ENCODE measurements around the gene LUC7L. TPM values are rescaled to one million over a fixed set of nuclear protein-coding genes. Genes with fewer than 3 reads are reported as not detected.
"Not testable (repeated sequence)": the region's sequence is repeated elsewhere in the genome, so short reads cannot be mapped to it uniquely, and the experiment has no call there.

The LUC7L gene
- total RNA-seq, 4 donors from 2014 or later: 85.1 to 316 (median 153) TPM

DNA sequence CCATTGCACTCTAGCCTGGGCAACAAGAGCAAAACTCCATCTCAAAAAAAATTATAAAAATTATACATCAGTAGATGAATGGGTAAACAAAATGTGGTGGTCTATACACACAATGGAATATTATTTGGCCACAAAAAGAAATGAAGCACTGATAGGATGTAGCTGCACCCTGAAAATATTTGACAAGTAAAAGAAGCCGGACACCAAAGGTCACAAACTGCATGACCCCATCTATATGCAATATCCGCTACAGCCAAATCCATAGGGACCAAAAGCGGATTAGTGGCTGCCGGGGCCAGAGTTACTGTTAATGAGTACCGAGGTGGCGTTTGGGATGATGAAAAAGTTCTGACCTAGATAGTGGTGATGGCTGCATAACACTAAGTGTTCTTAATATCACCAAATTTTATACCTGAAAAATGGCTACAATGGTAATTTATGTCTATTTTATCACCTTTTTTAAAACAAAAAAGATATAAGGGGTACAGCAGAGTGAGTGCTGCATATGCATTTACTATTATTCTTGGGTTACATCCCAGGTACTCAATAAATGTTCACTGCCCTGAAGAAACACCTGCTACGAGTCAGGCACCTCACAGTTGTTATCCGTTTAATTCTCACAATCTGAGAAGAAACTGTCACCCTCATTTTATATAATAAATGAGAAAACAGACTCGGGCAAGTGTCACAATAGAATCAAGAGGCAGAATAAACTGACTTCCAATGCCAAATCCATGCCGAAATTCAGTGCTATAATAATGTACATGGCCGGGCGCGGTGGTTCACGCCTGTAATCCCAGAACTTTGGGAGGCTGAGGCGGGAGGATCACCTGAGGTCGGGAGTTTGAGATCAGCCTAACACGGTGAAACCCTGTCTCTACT, 49.8 kb downstream of the LUC7L start:
- WGBS, 2 donors (ENCODE audit: low coverage in 1 of 2): 67 to 71% methylated on average over 11 to 17 of the region's 17 CpGs
- Histone ChIP-seq H3K27ac (no peak overlapping the region), H3K27me3 (peaks cover 62% of the 10 kb centered on the region), H3K36me3 (no peaks in the 10 kb centered on the region), H3K4me3 (no peak overlapping the region), H3K9me3 (no peaks in the 10 kb centered on the region), H3K4me1 (peaks cover 12 to 27% (median 20%) of the 10 kb centered on the region in 4 donors)
- intact Hi-C loops (cut with DNase I; ENCODE audit: low total_unique reads) (loop anchor here (5.0 kb wide), 1 partner anchor 72 kb away; no protein-coding TSS in a partner anchor), in situ Hi-C loops (cut with MboI; ENCODE audit: low pct_ligation_motif_present in 1 of 4, low pct_unique_long_range_greater_than_20kb in 1 of 4, low sequenced_read_pairs in 3 of 4) (loop anchor here in 1 of 4 donors (5.0 kb wide), 1 partner anchor 72 kb away; no protein-coding TSS in a partner anchor)
- no peak for DNase-seq
- TF ChIP-seq CTCF (IDR thresholded peaks at IDR 0.05) (no peak), POLR2A (IDR thresholded peaks at IDR 0.05) (no peak), EP300 (IDR thresholded peaks at IDR 0.05; ENCODE audit: low read depth) (no peak), POLR2AphosphoS5 (IDR thresholded peaks at IDR 0.05) (no peak)

- intact Hi-C loops (cut with DNase I; ENCODE audit: low total_unique reads): no loop called here
- in situ Hi-C loops (cut with MboI; ENCODE audit: low pct_ligation_motif_present in 1 of 4, low pct_unique_long_range_greater_than_20kb in 1 of 4, low sequenced_read_pairs in 3 of 4): no loop called here
- no peak overlapping the region for H3K4me3 ChIP-seq
- H3K27ac ChIP-seq: no peak overlapping the region
- H3K9me3 ChIP-seq: no peaks in the 10 kb centered on the region
- TF ChIP-seq CTCF (IDR thresholded peaks at IDR 0.05) (no peak), EP300 (IDR thresholded peaks at IDR 0.05; ENCODE audit: low read depth) (no peak), POLR2AphosphoS5 (IDR thresholded peaks at IDR 0.05) (no peak), POLR2A (IDR thresholded peaks at IDR 0.05) (no peak)
- WGBS, 2 donors (ENCODE audit: low coverage in 1 of 2): 72 to 73% methylated on average over 11 of the region's 11 CpGs
- no peaks in the 10 kb centered on the region for H3K36me3 ChIP-seq
- peaks cover 67% of the 10 kb centered on the region for H3K27me3 ChIP-seq
- peaks cover 12 to 27% (median 20%) of the 10 kb centered on the region in 4 donors for H3K4me1 ChIP-seq
- DNase-seq: no peak
Measured at GRCh38 chr16:178668-179015, 50.6 kb downstream of the LUC7L start.

DNA sequence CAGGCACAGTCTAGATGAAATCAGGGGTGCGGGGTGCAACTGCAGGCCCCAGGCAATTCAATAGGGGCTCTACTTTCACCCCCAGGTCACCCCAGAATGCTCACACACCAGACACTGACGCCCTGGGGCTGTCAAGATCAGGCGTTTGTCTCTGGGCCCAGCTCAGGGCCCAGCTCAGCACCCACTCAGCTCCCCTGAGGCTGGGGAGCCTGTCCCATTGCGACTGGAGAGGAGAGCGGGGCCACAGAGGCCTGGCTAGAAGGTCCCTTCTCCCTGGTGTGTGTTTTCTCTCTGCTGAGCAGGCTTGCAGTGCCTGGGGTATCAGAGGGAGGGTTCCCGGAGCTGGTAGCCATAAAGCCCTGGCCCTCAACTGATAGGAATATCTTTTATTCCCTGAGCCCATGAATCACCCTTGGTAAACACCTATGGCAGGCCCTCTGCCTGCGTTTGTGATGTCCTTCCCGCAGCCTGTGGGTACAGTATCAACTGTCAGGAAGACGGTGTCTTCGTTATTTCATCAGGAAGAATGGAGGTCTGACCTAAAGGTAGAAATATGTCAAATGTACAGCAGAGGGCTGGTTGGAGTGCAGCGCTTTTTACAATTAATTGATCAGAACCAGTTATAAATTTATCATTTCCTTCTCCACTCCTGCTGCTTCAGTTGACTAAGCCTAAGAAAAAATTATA, 51.1 kb downstream of the LUC7L start:
- TF ChIP-seq POLR2A (IDR thresholded peaks at IDR 0.05): no peak
- TF ChIP-seq CTCF (IDR thresholded peaks at IDR 0.05): no peak
- TF ChIP-seq EP300 (IDR thresholded peaks at IDR 0.05; ENCODE audit: low read depth): no peak
- no peak for TF ChIP-seq POLR2AphosphoS5 (IDR thresholded peaks at IDR 0.05)
- Histone ChIP-seq H3K27me3 (peaks cover 72% of the 10 kb centered on the region), H3K27ac (no peak overlapping the region), H3K4me1 (peaks cover 12 to 27% (median 20%) of the 10 kb centered on the region in 4 donors), H3K36me3 (no peaks in the 10 kb centered on the region), H3K4me3 (no peak overlapping the region), H3K9me3 (no peaks in the 10 kb centered on the region)
- no peak for DNase-seq
- 52 to 58% methylated on average over 3 to 10 of the region's 11 CpGs for WGBS, 2 donors (ENCODE audit: low coverage in 1 of 2)
- intact Hi-C loops (cut with DNase I; ENCODE audit: low total_unique reads) (no loop called here), in situ Hi-C loops (cut with MboI; ENCODE audit: low pct_ligation_motif_present in 1 of 4, low pct_unique_long_range_greater_than_20kb in 1 of 4, low sequenced_read_pairs in 3 of 4) (no loop called here)

DNA sequence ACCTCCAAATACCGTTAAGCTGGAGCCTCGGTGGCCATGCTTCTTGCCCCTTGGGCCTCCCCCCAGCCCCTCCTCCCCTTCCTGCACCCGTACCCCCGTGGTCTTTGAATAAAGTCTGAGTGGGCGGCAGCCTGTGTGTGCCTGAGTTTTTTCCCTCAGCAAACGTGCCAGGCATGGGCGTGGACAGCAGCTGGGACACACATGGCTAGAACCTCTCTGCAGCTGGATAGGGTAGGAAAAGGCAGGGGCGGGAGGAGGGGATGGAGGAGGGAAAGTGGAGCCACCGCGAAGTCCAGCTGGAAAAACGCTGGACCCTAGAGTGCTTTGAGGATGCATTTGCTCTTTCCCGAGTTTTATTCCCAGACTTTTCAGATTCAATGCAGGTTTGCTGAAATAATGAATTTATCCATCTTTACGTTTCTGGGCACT, 51.8 kb downstream of the LUC7L start:
- no peaks in the 10 kb centered on the region for H3K9me3 ChIP-seq
- no peaks in the 10 kb centered on the region for H3K36me3 ChIP-seq
- intact Hi-C loops (cut with DNase I; ENCODE audit: low total_unique reads): no loop called here
- peaks cover 12 to 27% (median 20%) of the 10 kb centered on the region in 4 donors for H3K4me1 ChIP-seq
- no peak overlapping the region for H3K27ac ChIP-seq
- H3K4me3 ChIP-seq: no peak overlapping the region
- 5% methylated on average over 13 of the region's 13 CpGs; no CpG with 5 or more reads in 1 of the 2 donors for WGBS, 2 donors (ENCODE audit: low coverage in 1 of 2)
- in situ Hi-C loops (cut with MboI; ENCODE audit: low pct_ligation_motif_present in 1 of 4, low pct_unique_long_range_greater_than_20kb in 1 of 4, low sequenced_read_pairs in 3 of 4): no loop called here
- peaks cover 72% of the 10 kb centered on the region for H3K27me3 ChIP-seq
- no peak for DNase-seq
- TF ChIP-seq CTCF (IDR thresholded peaks at IDR 0.05) (no peak), POLR2A (IDR thresholded peaks at IDR 0.05) (no peak), POLR2AphosphoS5 (IDR thresholded peaks at IDR 0.05) (no peak), EP300 (IDR thresholded peaks at IDR 0.05; ENCODE audit: low read depth) (no peak)

- H3K9me3 ChIP-seq; H3K4me3 ChIP-seq; DNase-seq; H3K36me3 ChIP-seq; in situ Hi-C loops (cut with MboI; ENCODE audit: low pct_ligation_motif_present in 1 of 4, low pct_unique_long_range_greater_than_20kb in 1 of 4, low sequenced_read_pairs in 3 of 4); H3K27ac ChIP-seq; intact Hi-C loops (cut with DNase I; ENCODE audit: low total_unique reads): not testable (repeated sequence)
- Histone ChIP-seq H3K27me3 (peaks cover 76% of the 10 kb centered on the region), H3K4me1 (peaks cover 12 to 26% (median 20%) of the 10 kb centered on the region in 4 donors)
- 16% methylated on average over 21 of the region's 88 CpGs; no CpG with 5 or more reads in 1 of the 2 donors for WGBS, 2 donors (ENCODE audit: low coverage in 1 of 2)
Measured at GRCh38 chr16:176477-177382, 52.5 kb downstream of the LUC7L start, which contains the start of gene HBA1. Gene HBA1, plus strand, starts transcription at chr16:176680. Its CDS starts 37 bp downstream, at chr16:176717.
